ENCODE results near the gene CDC42BPB. TPM values are rescaled to one million over a fixed set of nuclear protein-coding genes. Genes with fewer than 3 reads are reported as not detected.
"Not testable (repeated sequence)": the region's sequence is repeated elsewhere in the genome, so short reads cannot be mapped to it uniquely, and the experiment has no call there.

CDC42BPB gene
- total RNA-seq, 1 donor from 2014 or later = 3.5 TPM

DNA sequence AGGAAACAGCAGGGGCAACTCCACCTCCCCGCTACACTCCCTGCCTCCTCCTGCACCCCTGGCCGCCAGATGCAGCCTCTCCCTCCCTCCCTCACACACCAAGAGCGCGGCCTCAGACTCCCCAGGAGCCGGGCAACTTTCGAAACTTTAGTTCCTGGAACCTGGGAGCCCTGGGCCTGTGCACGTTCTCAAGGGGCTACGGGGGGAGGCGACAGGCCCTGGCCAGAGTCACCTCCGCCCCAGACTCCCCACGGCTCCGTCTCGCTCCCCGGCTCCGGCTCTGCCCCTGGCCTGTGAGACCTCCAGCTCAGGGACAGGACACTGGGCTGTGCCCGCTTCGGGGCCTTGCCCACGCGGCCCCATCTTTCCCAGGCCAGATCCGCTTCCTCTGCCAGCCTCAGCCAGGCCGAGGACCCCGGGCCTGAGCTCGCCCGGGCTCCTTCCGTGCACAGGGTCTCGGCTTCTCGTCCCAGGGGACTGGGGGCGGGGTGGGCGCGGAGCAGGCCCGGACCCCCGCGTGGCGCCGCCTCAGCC, 129.4 kb downstream of the CDC42BPB start:
- Mint-ChIP-seq H3K27ac (no peak overlapping the region), H3K36me3 (ENCODE audit: low read depth) (no peaks in the 10 kb centered on the region), H3K4me3 (ENCODE audit: low read depth) (peak overlapping the region; percentile 33), H3K4me1 (ENCODE audit: low read depth) (peaks cover 1% of the 10 kb centered on the region), H3K9me3 (no peaks in the 10 kb centered on the region), H3K27me3 (ENCODE audit: low read depth) (peaks cover 24% of the 10 kb centered on the region)
- intact Hi-C loops (cut with micrococcal nuclease) = no loop called here
- DNase-seq (ENCODE audit: low spot score) = no peak

DNA sequence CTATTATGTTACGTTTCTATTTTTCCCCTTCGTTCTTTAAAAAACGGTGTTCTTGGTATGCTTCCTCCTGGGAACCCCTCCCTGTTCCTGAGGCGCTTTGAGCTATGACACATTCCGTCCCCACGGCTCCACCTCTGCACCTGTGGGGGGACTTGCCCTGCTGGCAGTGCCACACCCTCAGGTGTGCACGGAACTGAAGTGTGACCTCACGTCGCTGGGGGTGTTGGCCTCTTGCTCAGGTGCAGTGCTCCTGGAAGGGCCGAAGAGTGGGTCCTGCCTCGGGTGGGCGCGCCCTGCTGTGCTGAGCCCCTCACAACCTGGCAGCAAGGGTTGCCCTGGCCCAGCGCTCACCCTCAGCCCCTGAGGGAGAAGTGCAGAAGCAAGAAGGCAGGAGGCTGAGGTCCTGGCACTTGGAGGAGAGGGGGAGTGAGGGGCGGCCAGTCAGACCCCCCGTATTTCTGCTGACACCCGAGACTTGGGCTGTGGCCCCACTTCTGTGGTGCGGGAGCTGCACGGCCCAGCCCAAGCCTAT, 129.9 kb downstream of the CDC42BPB start:
- Mint-ChIP-seq H3K36me3 (ENCODE audit: low read depth) (no peaks in the 10 kb centered on the region), H3K4me3 (ENCODE audit: low read depth) (no peak overlapping the region), H3K27me3 (ENCODE audit: low read depth) (peaks cover 25% of the 10 kb centered on the region), H3K27ac (no peak overlapping the region), H3K9me3 (no peaks in the 10 kb centered on the region), H3K4me1 (ENCODE audit: low read depth) (peaks cover 1% of the 10 kb centered on the region)
- intact Hi-C loops (cut with micrococcal nuclease) = no loop called here
- DNase-seq (ENCODE audit: low spot score) = no peak

DNA sequence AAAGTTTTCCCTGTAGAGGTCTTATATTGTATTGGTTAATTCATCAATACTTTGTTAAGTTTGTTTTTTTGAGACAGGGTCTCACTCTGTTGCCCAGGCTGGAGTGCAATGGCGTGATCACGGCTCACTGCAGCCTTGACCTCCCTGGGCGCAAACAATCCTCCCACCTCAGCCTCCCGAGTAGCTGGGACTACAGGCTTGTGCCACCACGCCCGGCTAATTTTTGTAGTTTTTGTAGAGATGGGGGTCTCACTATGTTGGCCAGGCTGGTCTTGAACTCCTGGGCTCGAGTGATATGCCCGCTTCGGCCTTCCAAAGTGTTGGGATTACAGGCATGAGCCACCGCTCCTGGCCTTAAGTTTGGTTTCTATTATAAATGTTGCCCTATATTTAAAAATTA, 130.5 kb downstream of the CDC42BPB start:
- intact Hi-C loops (cut with micrococcal nuclease); H3K4me3 Mint-ChIP-seq (ENCODE audit: low read depth); DNase-seq (ENCODE audit: low spot score); H3K4me1 Mint-ChIP-seq (ENCODE audit: low read depth); H3K9me3 Mint-ChIP-seq; H3K36me3 Mint-ChIP-seq (ENCODE audit: low read depth); H3K27ac Mint-ChIP-seq: not testable (repeated sequence)
- peaks cover 23% of the 10 kb centered on the region for H3K27me3 Mint-ChIP-seq (ENCODE audit: low read depth)

DNA sequence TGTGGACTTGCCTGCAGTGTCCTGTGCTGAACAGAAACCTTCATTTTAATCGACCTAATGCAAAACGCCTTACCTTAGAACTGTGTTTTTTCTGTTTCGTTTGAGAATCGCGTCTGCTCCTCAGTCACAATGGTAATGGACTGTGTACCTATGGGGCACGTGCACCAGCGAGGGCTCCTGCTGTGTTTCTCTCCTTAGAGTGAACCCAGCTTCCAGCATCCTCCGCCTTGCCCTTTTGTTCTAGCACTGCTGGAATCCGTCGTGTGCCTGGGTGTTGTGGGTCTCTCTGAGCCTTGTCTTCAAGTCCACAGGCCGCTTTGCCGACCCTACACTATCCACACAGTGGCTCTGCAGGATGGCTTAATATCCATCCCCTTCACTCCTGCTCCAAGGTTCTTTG, 131.2 kb downstream of the CDC42BPB start:
- H3K9me3 Mint-ChIP-seq = no peaks in the 10 kb centered on the region
- H3K4me3 Mint-ChIP-seq (ENCODE audit: low read depth) = no peak overlapping the region
- intact Hi-C loops (cut with micrococcal nuclease) = no loop called here
- no peaks in the 10 kb centered on the region for H3K36me3 Mint-ChIP-seq (ENCODE audit: low read depth)
- peaks cover 23% of the 10 kb centered on the region for H3K27me3 Mint-ChIP-seq (ENCODE audit: low read depth)
- no peak overlapping the region for H3K27ac Mint-ChIP-seq
- peaks cover 1% of the 10 kb centered on the region for H3K4me1 Mint-ChIP-seq (ENCODE audit: low read depth)
- no peak for DNase-seq (ENCODE audit: low spot score)

DNA sequence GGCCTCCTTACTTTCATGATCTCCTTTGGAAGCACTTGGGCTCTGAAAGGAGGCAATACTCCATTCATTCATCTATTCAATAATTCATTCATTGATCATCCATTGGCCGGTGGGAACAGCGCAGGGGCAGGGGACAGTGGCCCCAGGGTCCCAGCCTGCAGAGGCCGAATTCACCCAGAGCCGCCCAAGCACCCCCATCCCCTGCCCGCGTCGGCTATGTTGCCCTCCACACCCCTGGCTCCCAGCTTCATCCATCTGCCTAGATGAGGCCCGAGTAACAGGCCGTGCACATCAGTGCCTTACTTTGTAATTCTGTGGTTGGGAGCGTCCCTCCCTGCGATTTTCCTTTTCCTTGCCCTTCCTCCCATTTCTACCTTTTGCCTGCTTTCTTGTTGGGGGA, 131.7 kb downstream of the CDC42BPB start:
- no peak for DNase-seq (ENCODE audit: low spot score)
- intact Hi-C loops (cut with micrococcal nuclease) = no loop called here
- Mint-ChIP-seq H3K36me3 (ENCODE audit: low read depth) (no peaks in the 10 kb centered on the region), H3K27me3 (ENCODE audit: low read depth) (peaks cover 21% of the 10 kb centered on the region), H3K9me3 (no peaks in the 10 kb centered on the region), H3K27ac (no peak overlapping the region), H3K4me3 (ENCODE audit: low read depth) (no peak overlapping the region), H3K4me1 (ENCODE audit: low read depth) (peaks cover 1% of the 10 kb centered on the region)

DNA sequence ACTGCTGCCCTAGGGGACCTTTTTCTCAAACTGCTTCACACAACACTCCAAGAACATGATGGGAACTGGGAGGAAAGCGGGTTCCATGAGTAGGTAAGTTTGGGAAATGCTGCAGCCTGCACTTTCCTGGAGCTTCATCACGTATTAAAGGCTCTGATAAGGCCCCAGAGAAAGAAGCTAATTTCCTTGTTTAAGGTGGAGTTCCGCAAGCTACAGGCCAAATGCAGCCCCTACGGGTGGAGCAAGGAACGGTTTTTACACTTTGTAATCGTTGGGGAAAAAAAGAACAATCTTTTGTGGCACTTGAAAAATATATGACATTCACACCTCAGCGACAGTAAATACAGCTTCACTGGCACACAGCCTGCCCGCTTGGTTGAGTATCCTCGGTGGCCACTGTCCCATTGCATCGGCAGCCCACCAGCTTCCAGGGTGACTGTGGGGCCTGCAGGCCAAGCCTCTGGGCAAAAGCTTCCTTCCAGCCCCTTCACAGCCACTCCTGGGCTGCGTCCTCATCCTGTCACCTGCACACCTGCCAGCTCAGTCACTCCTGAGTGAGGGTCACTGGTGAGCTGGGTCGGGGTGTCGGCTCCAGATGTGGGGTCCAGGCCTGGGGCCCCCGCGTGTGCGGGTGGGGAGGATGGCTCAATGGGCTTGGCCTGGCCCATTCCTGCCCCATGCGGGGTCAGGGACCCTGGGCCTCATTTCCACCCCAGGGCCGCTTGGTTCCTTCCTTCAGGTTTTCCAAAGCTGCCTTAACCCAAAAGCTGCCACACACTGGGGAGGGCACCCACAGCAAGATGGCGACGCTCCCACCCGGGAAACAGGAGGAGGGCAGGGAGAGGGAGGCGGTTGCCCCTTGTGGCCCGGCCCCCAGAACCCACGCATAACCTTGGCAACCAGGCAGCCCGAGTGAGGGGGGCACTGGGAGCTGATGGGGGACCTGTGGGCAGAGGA, 132.4 kb downstream of the CDC42BPB start:
- intact Hi-C loops (cut with micrococcal nuclease) = no loop called here

DNA sequence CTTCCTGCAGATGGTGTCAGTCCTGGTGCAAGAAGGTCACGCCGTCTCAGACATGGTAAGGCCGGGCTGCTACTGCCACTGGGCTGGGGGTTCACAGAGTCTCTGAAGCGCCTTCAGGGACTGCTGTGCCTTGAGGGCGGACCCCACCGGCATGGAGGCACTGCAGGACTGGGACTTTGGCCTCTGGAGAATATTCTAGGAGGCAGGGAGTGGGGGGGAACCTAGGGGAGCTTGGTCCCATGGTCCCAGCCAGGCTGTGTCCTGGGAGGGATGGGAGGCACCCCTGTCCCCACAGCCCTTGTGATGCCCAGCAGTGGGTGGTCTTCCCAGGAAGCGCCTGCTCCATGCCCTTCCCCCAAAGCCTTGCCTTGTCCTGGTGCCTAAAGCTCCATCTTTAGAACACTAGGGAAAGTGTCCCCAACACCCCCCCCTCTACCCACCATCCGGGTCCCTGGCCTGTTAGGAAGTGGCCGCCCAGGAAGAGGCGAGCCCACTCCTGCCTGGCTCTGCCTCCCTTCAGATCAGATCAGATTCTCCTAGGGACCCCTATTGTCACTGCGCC, 133.3 kb downstream of the CDC42BPB start:
- intact Hi-C loops (cut with micrococcal nuclease) = no loop called here
- H3K4me1 Mint-ChIP-seq (ENCODE audit: low read depth) = peaks cover 1% of the 10 kb centered on the region
- H3K27ac Mint-ChIP-seq = no peak overlapping the region
- no peak for DNase-seq (ENCODE audit: low spot score)
- H3K27me3 Mint-ChIP-seq (ENCODE audit: low read depth) = peaks cover 21% of the 10 kb centered on the region
- H3K9me3 Mint-ChIP-seq = no peaks in the 10 kb centered on the region
- peak overlapping the region; percentile 9 for H3K4me3 Mint-ChIP-seq (ENCODE audit: low read depth)
- H3K36me3 Mint-ChIP-seq (ENCODE audit: low read depth) = no peaks in the 10 kb centered on the region

More for the DNA sequence above, 132.4 kb downstream of the CDC42BPB start:
- H3K36me3 Mint-ChIP-seq (ENCODE audit: low read depth) = no peaks in the 10 kb centered on the region
- H3K9me3 Mint-ChIP-seq = no peaks in the 10 kb centered on the region
- no peak overlapping the region for H3K27ac Mint-ChIP-seq
- no peak overlapping the region for H3K4me3 Mint-ChIP-seq (ENCODE audit: low read depth)
- no peak for DNase-seq (ENCODE audit: low spot score)
- peaks cover 1% of the 10 kb centered on the region for H3K4me1 Mint-ChIP-seq (ENCODE audit: low read depth)
- peaks cover 21% of the 10 kb centered on the region for H3K27me3 Mint-ChIP-seq (ENCODE audit: low read depth)

DNA sequence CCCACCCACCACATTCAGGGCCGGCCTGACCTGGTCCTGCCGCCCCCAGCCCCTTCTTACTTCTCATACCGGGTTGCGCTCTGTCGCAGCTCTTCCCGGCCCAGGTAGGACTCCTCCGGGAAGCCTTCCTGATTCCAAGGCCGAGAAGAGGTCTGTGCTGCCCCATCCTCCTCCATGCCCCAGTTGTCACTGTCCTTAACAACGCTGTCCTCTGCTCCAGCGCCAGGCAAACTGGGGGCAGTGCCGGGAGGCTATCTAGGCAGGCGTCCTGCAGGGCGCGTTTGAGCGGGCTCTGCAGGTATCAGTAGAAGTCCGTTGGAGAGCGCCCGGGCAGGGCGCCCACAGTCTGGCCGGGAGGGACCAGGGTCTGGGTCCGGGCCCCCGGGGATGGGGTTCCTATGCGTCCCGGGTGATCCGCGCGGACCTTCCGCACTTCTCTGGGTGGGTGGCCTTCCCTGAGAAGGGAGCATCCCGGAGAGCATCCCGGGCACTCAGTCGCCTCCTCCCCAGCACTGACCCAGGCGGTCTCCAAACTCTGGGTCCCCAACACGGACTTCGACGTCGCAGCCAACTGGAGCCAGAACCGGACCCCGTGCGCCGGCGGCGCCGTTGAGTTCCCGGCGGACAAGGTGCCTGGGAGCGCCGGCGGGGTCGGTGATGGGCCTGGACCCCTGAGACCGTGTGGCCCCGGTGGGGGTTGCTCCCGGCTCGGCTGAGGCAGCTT, 134.0 kb downstream of the CDC42BPB start:
- Mint-ChIP-seq H3K4me3 (ENCODE audit: low read depth) (peak overlapping the region; percentile 49), H3K27ac (no peak overlapping the region), H3K27me3 (ENCODE audit: low read depth) (peaks cover 21% of the 10 kb centered on the region), H3K4me1 (ENCODE audit: low read depth) (peaks cover 1% of the 10 kb centered on the region), H3K9me3 (no peaks in the 10 kb centered on the region), H3K36me3 (ENCODE audit: low read depth) (no peaks in the 10 kb centered on the region)
- intact Hi-C loops (cut with micrococcal nuclease) = no loop called here
- DNase-seq (ENCODE audit: low spot score) = no peak

DNA sequence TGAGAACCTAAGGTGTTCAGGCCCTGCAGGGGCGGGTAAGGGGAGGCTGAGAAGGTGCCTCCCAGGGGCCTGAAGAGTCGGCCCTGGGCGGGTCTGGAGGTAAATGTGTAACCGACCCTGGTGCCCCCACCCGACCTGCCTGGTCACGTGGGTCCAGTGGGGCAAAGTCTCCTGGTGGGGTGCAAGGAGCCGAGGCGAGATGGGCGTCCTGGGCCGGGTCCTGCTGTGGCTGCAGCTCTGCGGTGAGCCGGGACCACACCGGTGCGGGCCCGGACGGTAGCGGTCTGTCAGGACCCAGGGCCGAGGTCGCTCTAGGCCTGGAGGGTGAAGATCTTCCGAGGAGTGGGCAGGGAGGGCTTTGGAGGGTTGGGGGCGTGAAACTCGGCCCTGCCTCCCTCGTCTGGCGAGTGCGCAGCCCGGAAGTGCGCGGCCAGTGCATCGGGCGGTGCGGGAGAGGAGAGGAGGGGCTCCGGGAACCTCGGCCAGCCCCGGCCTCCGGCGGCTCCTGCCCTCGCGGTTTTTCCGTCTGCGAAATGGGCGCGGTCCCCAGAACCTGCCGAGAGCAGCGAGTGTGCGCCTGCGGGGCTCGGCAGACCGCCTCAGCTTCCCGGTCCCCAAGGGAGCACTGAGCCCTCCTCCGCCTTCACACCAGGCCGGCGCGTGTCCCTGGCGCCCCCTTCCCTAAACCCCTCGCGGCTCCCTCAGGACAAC, 134.7 kb downstream of the CDC42BPB start, which contains the start of gene AMN:
AMN (plus strand) TSS at position 174 of the 711 bp plus-strand sequence; CDS start at position 200, 26 bp downstream.
- Mint-ChIP-seq H3K4me1 (ENCODE audit: low read depth) (peaks cover 1% of the 10 kb centered on the region), H3K9me3 (no peaks in the 10 kb centered on the region), H3K27ac (no peak within 1 kb of the TSS), H3K36me3 (ENCODE audit: low read depth) (no peaks in the 10 kb centered on the region), H3K27me3 (ENCODE audit: low read depth) (peaks cover 21% of the 10 kb centered on the region), H3K4me3 (ENCODE audit: low read depth) (peak within 1 kb of the TSS; percentile 49)
- no peak for DNase-seq (ENCODE audit: low spot score)
- intact Hi-C loops (cut with micrococcal nuclease) = no loop called here

DNA sequence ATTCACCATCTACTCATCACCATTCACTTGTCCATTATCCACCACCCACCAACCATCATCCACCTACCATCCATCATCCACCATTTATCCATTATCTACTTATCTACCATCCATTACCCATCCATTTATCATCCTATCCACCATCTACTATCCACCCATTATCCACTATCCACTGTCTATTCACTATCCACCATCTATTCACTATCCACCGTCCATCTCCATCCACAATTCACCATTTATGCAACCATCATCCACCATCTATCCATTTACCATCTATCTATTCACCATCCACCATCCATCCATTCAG, 136.4 kb downstream of the CDC42BPB start:
- intact Hi-C loops (cut with micrococcal nuclease) = no loop called here
- H3K4me1 Mint-ChIP-seq (ENCODE audit: low read depth) = peaks cover 1% of the 10 kb centered on the region
- no peak overlapping the region for H3K27ac Mint-ChIP-seq
- no peak for DNase-seq (ENCODE audit: low spot score)
- no peaks in the 10 kb centered on the region for H3K36me3 Mint-ChIP-seq (ENCODE audit: low read depth)
- peaks cover 12% of the 10 kb centered on the region for H3K27me3 Mint-ChIP-seq (ENCODE audit: low read depth)
- no peak overlapping the region for H3K4me3 Mint-ChIP-seq (ENCODE audit: low read depth)
- H3K9me3 Mint-ChIP-seq = no peaks in the 10 kb centered on the region

DNA sequence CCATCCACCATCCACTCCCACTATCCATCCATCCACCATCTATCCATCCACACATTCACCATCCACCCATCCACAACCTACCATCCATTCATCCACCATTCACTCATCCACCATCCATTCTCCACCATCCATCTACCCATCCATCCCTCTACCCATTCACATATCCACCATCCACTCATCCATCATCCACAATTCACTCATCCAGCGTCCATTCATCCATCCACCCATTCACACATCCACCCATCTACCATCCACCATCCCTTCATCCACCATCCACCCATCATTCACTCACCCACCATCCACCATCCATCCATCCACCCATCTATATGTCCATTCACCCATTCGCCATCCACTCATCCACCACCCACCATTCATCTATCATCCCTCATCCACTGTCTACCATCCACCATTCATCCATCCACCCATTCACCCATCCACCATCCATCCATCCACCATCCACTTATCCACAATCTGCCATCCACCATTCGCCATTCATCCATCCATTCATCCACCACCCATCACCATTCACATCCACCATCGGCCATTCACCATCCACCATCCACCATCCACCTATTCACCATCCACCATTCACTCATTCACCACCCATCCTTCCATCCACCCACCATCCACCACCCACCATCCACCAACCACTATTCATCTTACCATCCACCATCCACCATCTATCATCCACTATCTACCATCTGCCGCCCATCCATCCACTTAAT, 136.9 kb downstream of the CDC42BPB start:
- intact Hi-C loops (cut with micrococcal nuclease) = no loop called here
- H3K27ac Mint-ChIP-seq = no peak overlapping the region
- no peaks in the 10 kb centered on the region for H3K36me3 Mint-ChIP-seq (ENCODE audit: low read depth)
- H3K27me3 Mint-ChIP-seq (ENCODE audit: low read depth) = peaks cover 9% of the 10 kb centered on the region
- H3K9me3 Mint-ChIP-seq = no peaks in the 10 kb centered on the region
- no peak for DNase-seq (ENCODE audit: low spot score)
- H3K4me3 Mint-ChIP-seq (ENCODE audit: low read depth) = no peak overlapping the region
- H3K4me1 Mint-ChIP-seq (ENCODE audit: low read depth) = peaks cover 1% of the 10 kb centered on the region

All from activated T-helper 2 cell treated with anti-CD3 and anti-CD28 coated beads, Interferon-gamma antibody, Interleukin-2, Interleukin-4, amounts not matched to agents 10 μg/mL and 5 μg/mL and 100 μg/mL, durations not matched to agents 14 hours and 24 hours and 36 hours (primary cell).